Measurements from ENCODE around the gene FSTL3. TPM values are rescaled to one million over a fixed set of nuclear protein-coding genes. Genes with fewer than 3 reads are reported as not detected.
A peak's percentile ranks its signal among the peaks of the same experiment; 100 is the strongest.

Gene FSTL3
- total and polyA plus RNA-seq, 2 of the 13 experiments (the other 11 are each of a cell fraction or from before 2014, with no cell fraction given), result 13.5 to 15.6 TPM

- peak; percentile 70 for ATAC-seq
- Histone ChIP-seq H2AFZ (ENCODE audit: low read length) (no peak overlapping the region), H4K20me1 (ENCODE audit: insufficient read depth, low read length) (no peaks in the 10 kb centered on the region), H3K79me2 (ENCODE audit: insufficient read depth, low read length) (no peaks in the 10 kb centered on the region), H3K4me1 (ENCODE audit: insufficient read depth, low read length) (peaks cover 38% of the 10 kb centered on the region), H3K4me3 (replicated peaks in 1 of 3; ENCODE audit: insufficient read depth in 1 of 3, low read depth in 2 of 3, low read length in 3 of 3) (peak overlapping the region; percentile 61 to 89 (median 63); a peak in 5 of 6 replicates), H3K27ac (ENCODE audit: extremely low read length, insufficient read depth, low read length) (peak overlapping the region; percentile 95), H3K4me2 (ENCODE audit: low read depth, low read length) (peak overlapping the region; percentile 82), H3K27me3 (ENCODE audit: control insufficient read depth in 1 of 2, insufficient read depth in 2 of 2, low read length in 2 of 2) (peaks cover 0 to 7% of the 10 kb centered on the region in 2 experiments; a peak in 1 of 5 replicates), H3K36me3 (replicated peaks in 1 of 2; ENCODE audit: control insufficient read depth in 1 of 2, insufficient read depth in 2 of 2, low read length in 2 of 2) (no peaks in the 10 kb centered on the region), H3K9ac (ENCODE audit: insufficient read depth, low read depth, low read length) (peak overlapping the region; percentile 82), H3K9me3 (ENCODE audit: low read length) (no peaks in the 10 kb centered on the region)
- 8% methylated on average over 13 of the region's 70 CpGs for WGBS (ENCODE audit: low lambda C conversion rate)
- peak; percentile 93 for DNase-seq (ENCODE audit: low spot score)
- no TSS peak for BruUV-seq (replicated peaks)
- intact Hi-C loops (cut with micrococcal nuclease; ENCODE audit: unreplicated experiment) (no loop called here), in situ Hi-C loops (cut with HindIII; ENCODE audit: extremely low pct_ligation_motif_present, low pct_unique_long_range_greater_than_20kb) (no loop called here)
- ChIA-PET CTCF (ENCODE audit: low intra/inter-chr PET ratio, low total read pairs) (interaction anchor here (0.6 to 2.2 kb wide), 2 partner anchors 9 to 16 kb away, joined by 3 to 13 read pairs; no protein-coding TSS in a partner anchor), POLR2A (interaction anchor here (0.7 to 5.3 kb wide), 14 partner anchors 10 to 346 kb away, joined by 3 to 56 read pairs (median 6); partner anchors contain the start of genes CNN2, PALM and RNF126)
- FAIRE-seq, result peak; percentile 71
- TF ChIP-seq SRY (CRISPR knock-in tag; IDR thresholded peaks at IDR 0.05), result peak; percentile 89; the same call in 1 of the 2 replicates
- TF ChIP-seq CC2D1A (CRISPR knock-in tag; IDR thresholded peaks at IDR 0.05), result no peak
- no peak for TF ChIP-seq ZNF224 (CRISPR knock-in tag; IDR thresholded peaks at IDR 0.05)
- TF ChIP-seq RBFOX2 (IDR thresholded peaks at IDR 0.05; ENCODE audit: low read depth, low read length), result peak; percentile 87
- TF ChIP-seq IRF9 (CRISPR knock-in tag; IDR thresholded peaks at IDR 0.05; ENCODE audit: borderline replicate concordance), result peak; percentile 46; the same call in 1 of the 2 replicates
- TF ChIP-seq ZNF281 (CRISPR knock-in tag; IDR thresholded peaks at IDR 0.05; ENCODE audit: borderline replicate concordance), result no peak
- peak; percentile 81 for TF ChIP-seq SP4 (CRISPR knock-in tag; IDR thresholded peaks at IDR 0.05)
- TF ChIP-seq SIN3A (IDR thresholded peaks at IDR 0.05; ENCODE audit: borderline replicate concordance, low read depth, low read length), result peak; percentile 24; the same call in 1 of the 2 replicates
- TF ChIP-seq ZNF629 (CRISPR knock-in tag; conservative IDR thresholded peaks at IDR 0.05), result no peak
- no peak; the same call in 1 of the 2 replicates for TF ChIP-seq MXD1 (CRISPR knock-in tag; IDR thresholded peaks at IDR 0.05)
- 0 out of 2 replicates have a peak, but pooled peaks have one; percentile 80 for TF ChIP-seq ZNF451 (CRISPR knock-in tag; IDR thresholded peaks at IDR 0.05)
- peak; percentile 68 for TF ChIP-seq SP1 (IDR thresholded peaks at IDR 0.05)
- TF ChIP-seq SP1 (CRISPR knock-in tag; IDR thresholded peaks at IDR 0.05), result peak; percentile 26; the same call in 1 of the 2 replicates
- 0 out of 2 replicates have a peak, but pooled peaks have one; percentile 34 for TF ChIP-seq DNMT1 (CRISPR knock-in tag; IDR thresholded peaks at IDR 0.05)
- TF ChIP-seq BRCA1 (CRISPR knock-in tag; IDR thresholded peaks at IDR 0.05), result no peak
- no peak for TF ChIP-seq ZMYM4 (CRISPR knock-in tag; IDR thresholded peaks at IDR 0.05)
- TF ChIP-seq ZBTB42 (CRISPR knock-in tag; IDR thresholded peaks at IDR 0.05), result no peak
- TF ChIP-seq ZSCAN20 (CRISPR knock-in tag; IDR thresholded peaks at IDR 0.05; ENCODE audit: borderline replicate concordance), result no peak
- TF ChIP-seq ZBTB20 (CRISPR knock-in tag; IDR thresholded peaks at IDR 0.05; ENCODE audit: borderline replicate concordance, low read depth), result 0 out of 2 replicates have a peak, but pooled peaks have one; percentile 34
- peak; percentile 89 for TF ChIP-seq ZNF563 (CRISPR knock-in tag; IDR thresholded peaks at IDR 0.05)
- peak; percentile 31; the same call in 1 of the 2 replicates for TF ChIP-seq ELF3 (CRISPR knock-in tag; IDR thresholded peaks at IDR 0.05)
Measured at GRCh38 chr19:680287-681028, 4.3 kb downstream of the FSTL3 start.

Data from HepG2 (cell line).